ENCODE results near the gene ZSCAN10.

The ZSCAN10 gene

GRCh38 chr16:3133844-3134243 lies 34.8 kb upstream of the ZSCAN10 start:
- no peak for DNase-seq

- DNase-seq: peak; percentile 72
Measured at GRCh38 chr16:3131755-3132377, 32.8 kb upstream of the ZSCAN10 start.

GRCh38 chr16:3129137-3130131 lies 30.3 kb upstream of the ZSCAN10 start:
- peak; percentile 90 for DNase-seq

DNA sequence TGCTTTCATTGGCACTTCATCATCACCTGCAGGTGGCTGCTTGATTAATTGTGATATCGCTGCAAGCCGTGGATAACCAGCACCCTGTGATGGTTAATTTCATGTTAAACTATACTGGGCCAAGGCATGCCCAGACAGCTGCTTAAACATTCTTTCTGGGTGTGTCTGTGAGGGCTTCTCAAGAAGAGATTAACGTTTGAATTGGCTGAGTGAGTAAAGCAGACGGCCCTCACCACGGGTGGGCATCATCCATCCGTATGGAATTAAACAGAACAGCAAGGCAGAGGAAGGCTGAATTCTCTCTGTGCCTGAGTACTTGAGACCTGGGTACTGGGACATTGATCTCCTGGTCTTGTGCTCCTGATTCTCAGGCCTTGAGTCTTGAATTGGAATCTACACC lies 28.7 kb upstream of the ZSCAN10 start:
- no peak for DNase-seq

GRCh38 chr16:3123986-3124886 lies 25.1 kb upstream of the ZSCAN10 start:
- DNase-seq: peak; percentile 98

DNA sequence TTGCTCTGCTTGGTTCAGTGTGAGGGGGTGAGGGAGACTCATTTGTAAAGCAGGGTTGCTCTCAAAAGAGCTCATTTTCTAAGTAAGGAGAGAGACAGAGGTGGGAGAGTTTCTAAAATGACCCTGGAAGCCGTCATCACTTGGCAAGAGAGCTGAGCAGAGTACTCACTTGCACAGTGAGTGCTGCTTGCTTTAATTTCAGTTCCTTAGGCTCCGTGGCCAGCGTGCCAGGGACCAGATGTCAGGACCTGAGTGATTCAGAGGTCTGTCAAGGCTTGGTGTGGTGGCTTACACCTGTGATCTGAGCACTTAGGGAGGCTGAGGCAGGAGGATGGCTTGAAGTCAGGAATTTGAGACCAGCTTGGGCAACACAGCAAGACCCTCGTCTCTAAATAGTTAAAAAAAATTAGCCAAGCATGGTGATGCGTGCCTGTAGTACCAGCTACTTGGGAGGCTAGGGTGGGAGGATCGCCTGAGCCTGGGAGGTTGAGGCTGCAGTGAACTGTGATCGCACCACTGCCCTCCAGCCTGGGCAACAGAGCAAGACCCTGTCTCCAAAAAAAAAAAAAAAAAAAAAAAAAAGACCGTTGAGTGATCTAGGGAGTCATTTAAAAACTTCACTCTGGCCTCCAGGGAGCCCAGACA lies 24.0 kb upstream of the ZSCAN10 start:
- no peak for DNase-seq

DNA sequence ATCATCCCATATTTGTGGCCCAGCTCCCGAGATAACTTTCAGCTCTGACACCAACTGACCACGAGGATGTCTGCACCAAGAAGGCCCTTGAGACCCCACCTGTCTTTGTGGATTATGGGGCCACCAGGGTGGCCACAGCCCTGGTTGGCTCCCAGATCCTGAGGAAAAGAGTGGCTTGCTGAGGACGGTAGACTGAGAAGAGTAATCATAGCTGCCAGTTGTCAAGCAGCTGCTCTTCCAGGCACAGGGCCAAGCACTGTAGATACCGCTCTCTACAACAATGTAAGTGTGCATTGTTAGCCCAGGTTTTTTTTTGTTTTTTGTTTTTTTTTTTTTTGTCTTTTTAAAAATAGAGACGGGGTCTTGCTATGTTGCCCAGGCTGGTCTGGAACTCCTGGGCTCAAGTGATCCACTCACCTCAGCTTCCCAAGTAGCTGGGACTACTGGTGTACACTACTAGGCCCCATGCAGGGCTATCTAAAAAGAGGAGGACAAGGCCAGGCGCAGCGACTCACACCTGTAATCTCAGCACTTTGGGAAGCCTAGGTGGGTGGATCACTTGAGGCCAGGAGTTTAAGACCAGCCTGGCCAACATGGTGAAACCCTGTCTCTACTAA lies 22.9 kb upstream of the ZSCAN10 start:
- no peak for DNase-seq

- DNase-seq: no peak
Measured at GRCh38 chr16:3120435-3120834, 21.3 kb upstream of the ZSCAN10 start.

- DNase-seq: no peak
Measured at GRCh38 chr16:3119701-3120408, 20.8 kb upstream of the ZSCAN10 start.

- no peak for DNase-seq
Measured at GRCh38 chr16:3119286-3119685, 20.2 kb upstream of the ZSCAN10 start.

DNA sequence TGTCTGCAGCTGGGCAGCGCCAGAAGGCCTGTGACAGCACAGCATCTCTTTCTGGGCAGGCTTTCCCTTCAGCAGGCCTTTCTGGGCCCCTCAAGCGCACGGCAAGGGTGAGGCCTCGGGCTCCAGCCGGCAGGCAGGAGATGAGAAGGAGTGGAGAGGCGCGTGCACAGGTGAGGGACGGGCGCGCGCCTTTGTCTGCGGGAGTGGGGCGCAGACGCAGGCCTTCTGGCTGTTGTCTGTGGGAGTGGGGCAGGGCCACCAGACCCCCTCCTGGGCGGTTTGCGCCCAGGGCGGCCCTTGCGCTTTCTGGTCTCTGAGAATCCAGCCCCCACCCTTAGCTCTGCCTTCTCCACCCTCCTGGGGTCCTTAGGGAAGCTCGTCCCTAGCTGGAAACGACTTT lies 19.8 kb upstream of the ZSCAN10 start:
- DNase-seq: no peak

GRCh38 chr16:3118204-3118790 lies 19.2 kb upstream of the ZSCAN10 start:
- DNase-seq: no peak

GRCh38 chr16:3115561-3115960 lies 16.5 kb upstream of the ZSCAN10 start:
- peak; percentile 40 for DNase-seq

- no peak for DNase-seq
Measured at GRCh38 chr16:3115003-3115402, 15.9 kb upstream of the ZSCAN10 start.

DNA sequence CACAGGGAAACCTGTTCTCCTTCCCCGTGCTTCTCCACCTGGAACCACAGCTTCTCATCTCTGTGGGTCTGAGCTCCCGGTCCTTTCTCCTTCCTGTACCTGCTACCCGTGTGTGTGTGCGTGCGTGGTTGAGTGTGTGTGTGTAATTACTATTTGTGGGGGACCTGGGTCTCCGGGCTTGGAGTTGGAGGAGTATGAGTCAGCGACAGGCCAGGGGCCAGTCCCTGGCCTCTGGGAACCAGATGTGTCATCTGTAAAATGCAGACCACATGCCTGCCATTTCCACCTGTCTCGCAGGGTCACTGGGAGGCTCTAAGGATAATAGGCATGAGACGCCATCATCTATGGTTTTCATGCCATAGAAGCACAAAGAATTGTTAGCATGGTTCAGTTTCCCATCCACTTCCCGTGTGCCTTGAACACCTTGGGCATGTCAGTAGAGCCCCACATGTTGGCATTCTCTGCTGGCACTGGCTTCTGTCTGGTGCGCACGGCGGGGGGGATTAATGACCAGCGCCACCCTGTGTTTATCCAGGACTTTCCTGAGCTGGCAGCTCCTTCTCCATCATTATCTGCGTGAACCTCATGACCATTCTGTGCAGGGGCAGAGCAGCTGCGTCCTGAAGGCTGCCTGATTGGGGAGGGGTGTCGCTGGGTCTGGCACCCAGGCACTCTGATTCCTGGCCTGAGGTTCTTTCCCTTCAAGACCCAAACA lies 14.8 kb upstream of the ZSCAN10 start:
- no peak for DNase-seq

GRCh38 chr16:3112881-3113574 lies 13.9 kb upstream of the ZSCAN10 start:
- DNase-seq: no peak

DNA sequence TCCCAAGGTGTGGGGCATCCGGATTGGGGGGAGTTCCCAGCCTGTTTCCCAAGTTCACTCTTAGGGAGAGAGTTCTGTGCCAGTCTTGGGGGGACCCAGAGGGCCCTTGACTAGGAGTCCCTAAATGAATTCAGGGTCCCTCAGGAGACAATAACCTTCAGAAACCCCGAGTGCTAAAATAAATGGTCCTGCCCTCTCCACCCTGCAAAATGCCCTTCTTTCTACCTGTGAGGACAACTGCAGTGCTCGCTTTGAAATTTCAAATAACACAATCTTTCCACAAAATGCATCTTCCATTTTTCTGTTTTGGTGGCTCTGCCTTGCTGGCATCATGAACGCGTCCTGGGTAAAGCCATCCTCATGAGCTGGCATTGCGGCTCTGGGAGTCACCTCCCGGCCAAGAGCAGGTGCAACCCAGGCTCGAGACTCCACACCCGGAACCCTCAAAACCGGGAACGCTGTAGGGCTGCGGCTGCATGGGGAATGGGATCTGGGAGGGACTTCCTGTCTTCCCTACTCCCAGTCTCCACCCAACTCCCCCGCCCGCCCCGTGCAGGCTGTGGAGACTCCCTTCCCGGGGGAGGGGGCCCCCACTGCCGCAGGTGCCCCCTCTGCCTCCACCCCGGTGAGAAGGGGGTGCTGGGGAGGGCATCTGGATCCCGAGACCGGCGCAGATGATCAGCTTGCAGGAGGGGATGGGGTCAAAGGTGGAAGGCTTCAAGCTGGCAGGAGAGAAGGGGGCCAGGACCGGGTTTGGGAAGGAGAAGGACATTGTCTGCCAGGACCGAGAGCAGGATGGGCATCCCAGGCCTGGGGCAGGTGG lies 13.2 kb upstream of the ZSCAN10 start, which contains the start of gene ZNF205:
ZNF205 (plus strand) TSS at position 529 of the 823 bp plus-strand sequence. CDS start 845 bp downstream, outside the sequence.
- peak; percentile 88 for DNase-seq

GRCh38 chr16:3106205-3106928 lies 7.3 kb upstream of the ZSCAN10 start:
- DNase-seq: peak; percentile 94

Measured in NCI-H82 (cell line).